Muscle of back (tissue), 11 donors: ENCODE data around the gene KRT3. TPM values are rescaled to one million over a fixed set of nuclear protein-coding genes. Genes with fewer than 3 reads are reported as not detected.
A peak's percentile ranks its signal among the peaks of the same experiment; 100 is the strongest.
"Not testable (repeated sequence)": the region's sequence is repeated elsewhere in the genome, so short reads cannot be mapped to it uniquely, and the experiment has no call there.

Source experiments
- DNase-seq, 3 donors: peaks; one replicate each; pipeline versions ENCODE4 v3.0.0 to v3.0.0-alpha.2; 2013
- polyA plus RNA-seq, 10 donors: library from polyadenylated mRNA; unstranded; fragments of 120-200 nt; gene quantifications; one replicate each; pipeline ENCODE4 v1.2.1, GENCODE V29; 2013; ENCODE audit not compliant: insufficient read length in 10 of 10

The KRT3 gene
- polyA plus RNA-seq, 10 donors, result 0.46 TPM; not detected in 9

GRCh38 chr12:52798671-52799504 is 3.0 kb upstream of the KRT3 start:
- peak in 1 of 3 donors; percentile 69 for DNase-seq

GRCh38 chr12:52798003-52798670 is 2.2 kb upstream of the KRT3 start:
- peak in 1 of 3 donors; percentile 63 for DNase-seq

GRCh38 chr12:52797529-52797894 is 1.6 kb upstream of the KRT3 start:
- DNase-seq, result no peak

- no peak for DNase-seq
These were observed 1.1 kb upstream of the KRT3 start for GRCh38 chr12:52796839-52797528.

- DNase-seq, result no peak
These were observed 495 bp upstream of the KRT3 start for GRCh38 chr12:52796429-52796794.

GRCh38 chr12:52795332-52795674 is 614 bp downstream of the KRT3 start:
- DNase-seq, result not testable (repeated sequence)

GRCh38 chr12:52794479-52795331 is 1.2 kb downstream of the KRT3 start:
- DNase-seq, result peak in 1 of 3 donors; percentile 37

- DNase-seq, result no peak
These were observed 3.5 kb downstream of the KRT3 start for GRCh38 chr12:52792185-52793029.

- DNase-seq, result no peak
These were observed 4.4 kb downstream of the KRT3 start for GRCh38 chr12:52791271-52792184.

- DNase-seq, result no peak
These were observed 5.3 kb downstream of the KRT3 start for GRCh38 chr12:52790427-52791270.

- DNase-seq, result peak in 1 of 3 donors; percentile 40
These were observed 6.1 kb downstream of the KRT3 start for GRCh38 chr12:52789637-52790426.

- DNase-seq, result no peak
These were observed 6.9 kb downstream of the KRT3 start for GRCh38 chr12:52788876-52789636.

- DNase-seq, result no peak
These were observed 7.6 kb downstream of the KRT3 start for GRCh38 chr12:52788192-52788875.

GRCh38 chr12:52787324-52788191 is 8.4 kb downstream of the KRT3 start:
- peak in 2 of 3 donors; percentile 56 to 76 for DNase-seq

- DNase-seq, result no peak
These were observed 11.0 kb downstream of the KRT3 start for GRCh38 chr12:52784909-52785308.
